Measurements from ENCODE around the gene OGDH. TPM values are rescaled to one million over a fixed set of nuclear protein-coding genes. Genes with fewer than 3 reads are reported as not detected.

Gene OGDH
- total RNA-seq, 4 donors from 2014 or later, result 98.6 to 146 (median 127) TPM

- WGBS, result 75% methylated on average over 1 of the region's 1 CpG
- H3K9me3 ChIP-seq, result no peaks in the 10 kb centered on the region
- H3K27ac ChIP-seq, result no peak overlapping the region
- peaks cover 12% of the 10 kb centered on the region for H3K4me1 ChIP-seq
- no peak for TF ChIP-seq POLR2A (IDR thresholded peaks at IDR 0.05)
- no peak for TF ChIP-seq POLR2AphosphoS5 (IDR thresholded peaks at IDR 0.05)
- no peak for TF ChIP-seq EP300 (IDR thresholded peaks at IDR 0.05)
- no peak for TF ChIP-seq CTCF (IDR thresholded peaks at IDR 0.05)
- H3K4me3 ChIP-seq, result no peak overlapping the region
- DNase-seq (ENCODE audit: low spot score in 2 of 2), result peak in 1 of 2 donors; percentile 15
- H3K36me3 ChIP-seq, result no peaks in the 10 kb centered on the region
- no peaks in the 10 kb centered on the region for H3K27me3 ChIP-seq
Measured at GRCh38 chr7:44602576-44602910, 3.9 kb upstream of the OGDH start.

- Histone ChIP-seq H3K9me3 (no peaks in the 10 kb centered on the region), H3K4me3 (no peak overlapping the region), H3K27me3 (no peaks in the 10 kb centered on the region), H3K4me1 (peaks cover 19% of the 10 kb centered on the region), H3K27ac (no peak overlapping the region), H3K36me3 (no peaks in the 10 kb centered on the region)
- no peak for TF ChIP-seq CTCF (IDR thresholded peaks at IDR 0.05)
- TF ChIP-seq POLR2A (IDR thresholded peaks at IDR 0.05), result no peak
- no peak for TF ChIP-seq POLR2AphosphoS5 (IDR thresholded peaks at IDR 0.05)
- TF ChIP-seq EP300 (IDR thresholded peaks at IDR 0.05), result no peak
- DNase-seq (ENCODE audit: low spot score in 2 of 2), result peak in 1 of 2 donors; percentile 34
- WGBS, result 81% methylated on average over 6 of the region's 6 CpGs
Measured at GRCh38 chr7:44603193-44603592, 3.2 kb upstream of the OGDH start.

- no peak overlapping the region for H3K27ac ChIP-seq
- H3K36me3 ChIP-seq, result no peaks in the 10 kb centered on the region
- no peaks in the 10 kb centered on the region for H3K9me3 ChIP-seq
- no peak overlapping the region for H3K4me3 ChIP-seq
- WGBS, result 84% methylated on average over 2 of the region's 2 CpGs
- no peaks in the 10 kb centered on the region for H3K27me3 ChIP-seq
- DNase-seq (ENCODE audit: low spot score in 2 of 2), result no peak
- H3K4me1 ChIP-seq, result peaks cover 35% of the 10 kb centered on the region
- TF ChIP-seq POLR2A (IDR thresholded peaks at IDR 0.05) (no peak), POLR2AphosphoS5 (IDR thresholded peaks at IDR 0.05) (no peak), CTCF (IDR thresholded peaks at IDR 0.05) (no peak), EP300 (IDR thresholded peaks at IDR 0.05) (no peak)
Measured at GRCh38 chr7:44604941-44605340, 1.5 kb upstream of the OGDH start.

- TF ChIP-seq POLR2AphosphoS5 (IDR thresholded peaks at IDR 0.05) (peak in 1 of 3 donors; percentile 11), EP300 (IDR thresholded peaks at IDR 0.05) (no peak), CTCF (IDR thresholded peaks at IDR 0.05) (no peak)
- H3K4me1 ChIP-seq, result peaks cover 38% of the 10 kb centered on the region
- no peaks in the 10 kb centered on the region for H3K27me3 ChIP-seq
- H3K4me3 ChIP-seq, result peak overlapping the region; percentile 81
- 51% methylated on average over 30 of the region's 35 CpGs for WGBS
- no peaks in the 10 kb centered on the region for H3K36me3 ChIP-seq
- H3K9me3 ChIP-seq, result no peaks in the 10 kb centered on the region
- H3K27ac ChIP-seq, result peak overlapping the region; percentile 99
- peak in 1 of 2 donors; percentile 13 for DNase-seq (ENCODE audit: low spot score in 2 of 2)
Measured at GRCh38 chr7:44607141-44608068, 978 bp downstream of the OGDH start.

- peaks cover 44% of the 10 kb centered on the region for H3K4me1 ChIP-seq
- no peaks in the 10 kb centered on the region for H3K27me3 ChIP-seq
- no peaks in the 10 kb centered on the region for H3K36me3 ChIP-seq
- no peaks in the 10 kb centered on the region for H3K9me3 ChIP-seq
- TF ChIP-seq EP300 (IDR thresholded peaks at IDR 0.05), result no peak
- no peak for TF ChIP-seq POLR2AphosphoS5 (IDR thresholded peaks at IDR 0.05)
- TF ChIP-seq POLR2A (IDR thresholded peaks at IDR 0.05), result no peak
- TF ChIP-seq CTCF (IDR thresholded peaks at IDR 0.05), result no peak
- H3K27ac ChIP-seq, result peak overlapping the region; percentile 20
- WGBS, result 68% methylated on average over 14 of the region's 14 CpGs
- peak in 1 of 2 donors; percentile 28 for DNase-seq (ENCODE audit: low spot score in 2 of 2)
- no peak overlapping the region for H3K4me3 ChIP-seq
Measured at GRCh38 chr7:44608916-44609648, 2.7 kb downstream of the OGDH start.

Data from suprapubic skin (tissue), 4 donors.